GM08714 (cell line): ENCODE data around the gene ANKRD20A1.
"Not testable (repeated sequence)": the region's sequence is repeated elsewhere in the genome, so short reads cannot be mapped to it uniquely, and the experiment has no call there.

ENCODE experiments used
- H3K4me3 ChIP-seq: fragments of 200-500 bp; sonication (Bioruptor generic); 2 replicates; pipeline ENCODE4 v1.5.1; 2014; ENCODE audit warnings: mild to moderate bottlenecking, low read length, inconsistent platforms

ANKRD20A1 gene

GRCh38 chr9:67858871-67859270, at the start of gene ANKRD20A1:
Gene ANKRD20A1 (plus strand): TSS chr9:67858931. CDS start chr9:67859427, 496 bp downstream.
- H3K4me3 ChIP-seq = not testable (repeated sequence)

GRCh38 chr9:67832088-67832487, 26.6 kb upstream of the ANKRD20A1 start:
- not testable (repeated sequence) for H3K4me3 ChIP-seq
